ENCODE measurements around the gene IL27RA. TPM values are rescaled to one million over a fixed set of nuclear protein-coding genes. Genes with fewer than 3 reads are reported as not detected.

Gene IL27RA
- total RNA-seq, 2 experiments from 2014 or later: 25.0 to 26.7 TPM

DNA sequence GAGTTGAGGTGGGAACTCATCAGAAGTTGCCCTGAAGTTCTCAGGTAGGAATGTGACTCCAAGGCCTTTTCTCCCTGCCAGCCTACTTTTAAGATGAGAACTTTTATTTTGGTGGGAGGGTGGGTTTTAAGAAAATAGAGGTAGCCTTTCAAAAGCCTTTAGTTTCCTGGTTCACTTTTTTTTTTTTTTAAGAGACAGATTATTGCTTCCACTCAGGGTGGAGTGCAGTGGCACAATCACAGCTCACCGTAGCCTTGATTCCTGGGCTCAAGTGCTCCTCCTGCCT is 51.1 kb downstream of the IL27RA start:
- TF ChIP-seq, protein P1, sequence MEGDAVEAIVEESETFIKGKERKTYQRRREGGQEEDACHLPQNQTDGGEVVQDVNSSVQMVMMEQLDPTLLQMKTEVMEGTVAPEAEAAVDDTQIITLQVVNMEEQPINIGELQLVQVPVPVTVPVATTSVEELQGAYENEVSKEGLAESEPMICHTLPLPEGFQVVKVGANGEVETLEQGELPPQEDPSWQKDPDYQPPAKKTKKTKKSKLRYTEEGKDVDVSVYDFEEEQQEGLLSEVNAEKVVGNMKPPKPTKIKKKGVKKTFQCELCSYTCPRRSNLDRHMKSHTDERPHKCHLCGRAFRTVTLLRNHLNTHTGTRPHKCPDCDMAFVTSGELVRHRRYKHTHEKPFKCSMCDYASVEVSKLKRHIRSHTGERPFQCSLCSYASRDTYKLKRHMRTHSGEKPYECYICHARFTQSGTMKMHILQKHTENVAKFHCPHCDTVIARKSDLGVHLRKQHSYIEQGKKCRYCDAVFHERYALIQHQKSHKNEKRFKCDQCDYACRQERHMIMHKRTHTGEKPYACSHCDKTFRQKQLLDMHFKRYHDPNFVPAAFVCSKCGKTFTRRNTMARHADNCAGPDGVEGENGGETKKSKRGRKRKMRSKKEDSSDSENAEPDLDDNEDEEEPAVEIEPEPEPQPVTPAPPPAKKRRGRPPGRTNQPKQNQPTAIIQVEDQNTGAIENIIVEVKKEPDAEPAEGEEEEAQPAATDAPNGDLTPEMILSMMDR (IDR thresholded peaks at IDR 0.05): no peak

DNA sequence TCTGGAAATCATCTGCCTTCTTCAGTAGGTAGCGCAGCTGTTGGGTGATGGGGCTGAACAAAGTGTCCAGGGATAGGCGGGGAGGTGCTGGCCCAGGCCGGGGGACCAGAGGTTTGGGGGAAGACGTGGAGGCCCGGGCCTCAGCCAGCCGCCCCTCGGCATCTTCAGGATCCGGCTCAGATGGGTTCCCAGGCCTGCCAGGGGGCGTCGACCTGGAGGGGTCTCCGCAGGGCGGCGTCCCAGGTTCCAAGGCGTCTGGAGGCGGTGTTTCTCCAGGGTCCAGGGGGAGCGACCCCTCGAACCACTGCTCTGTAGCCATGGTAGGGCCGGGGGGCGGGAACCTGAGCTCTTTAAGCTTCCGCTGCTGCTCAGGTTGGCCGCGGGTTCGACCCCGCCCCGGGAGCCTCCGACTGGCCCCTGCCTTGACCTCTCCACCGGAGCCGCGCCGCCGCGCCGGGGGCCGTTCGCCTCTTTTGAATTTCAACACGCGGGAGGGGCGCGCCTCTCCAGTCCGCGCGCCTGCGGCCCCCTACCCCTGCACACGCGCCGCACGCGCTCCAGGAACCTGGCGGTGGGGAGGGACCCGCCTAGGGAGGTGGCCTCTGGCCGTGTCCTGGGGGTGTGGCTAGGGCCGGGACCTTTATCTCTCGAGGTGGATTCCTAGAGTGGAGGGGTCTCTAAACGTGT is 53.9 kb downstream of the IL27RA start, which contains the start of gene C19orf67:
Gene C19orf67 (minus strand): TSS at position 475 of the 687 bp plus-strand sequence. CDS start 156 bp downstream, at position 319.
- TF ChIP-seq, protein P1 (IDR thresholded peaks at IDR 0.05): no peak
- CTCF ChIA-PET: no interaction called here
- intact Hi-C loops (cut with DNase I, micrococcal nuclease): loop anchor here in 1 of 2 experiments (10.0 kb wide), 1 partner anchor 609 kb away; the partner anchor contains the start of gene ZNF333
- POLR2A ChIA-PET: no interaction called here
- no peak within 1 kb of the TSS for H3K4me3 ChIP-seq (ENCODE audit: low read length)
- H3K4me1 ChIP-seq (ENCODE audit: insufficient read depth, low read length): peaks cover 28% of the 10 kb centered on the region
- H3K9me3 Mint-ChIP-seq: no peaks in the 10 kb centered on the region
- peak in 1 of 14 experiments; percentile 35 for DNase-seq
- no peaks in the 10 kb centered on the region for H3K27me3 ChIP-seq (ENCODE audit: control insufficient read depth in 1 of 2, insufficient read depth in 2 of 2, low read length in 2 of 2)
- no peak within 1 kb of the TSS for H3K27ac Mint-ChIP-seq
- no peaks in the 10 kb centered on the region for H3K27me3 Mint-ChIP-seq
- H3K27ac ChIP-seq (ENCODE audit: low read depth in 1 of 2, low read length in 2 of 2): no peak within 1 kb of the TSS
- peak within 1 kb of the TSS; percentile 58 for H3K4me3 Mint-ChIP-seq
- peaks cover 17% of the 10 kb centered on the region for H3K36me3 Mint-ChIP-seq (ENCODE audit: low read depth)
- no peaks in the 10 kb centered on the region for H3K9me3 ChIP-seq (ENCODE audit: control insufficient read depth in 1 of 2, insufficient read depth in 1 of 2, low read length in 2 of 2)
- no peak for ATAC-seq (ENCODE audit: poor library complexity)
- H3K36me3 ChIP-seq (ENCODE audit: insufficient read depth, low read length): peaks cover 12% of the 10 kb centered on the region
- peaks cover 19% of the 10 kb centered on the region for H3K4me1 Mint-ChIP-seq (ENCODE audit: low read depth)

More for the DNA sequence above, 51.1 kb downstream of the IL27RA start:
- Histone ChIP-seq H3K36me3 (ENCODE audit: insufficient read depth, low read length) (no peaks in the 10 kb centered on the region), H3K27ac (ENCODE audit: low read depth in 1 of 2, low read length in 2 of 2) (peak overlapping the region in 1 of 2 donors; percentile 72), H3K9me3 (ENCODE audit: control insufficient read depth in 1 of 2, insufficient read depth in 1 of 2, low read length in 2 of 2) (no peaks in the 10 kb centered on the region), H3K27me3 (ENCODE audit: control insufficient read depth in 1 of 2, insufficient read depth in 2 of 2, low read length in 2 of 2) (no peaks in the 10 kb centered on the region), H3K4me3 (ENCODE audit: low read length) (no peak overlapping the region), H3K4me1 (ENCODE audit: insufficient read depth, low read length) (peaks cover 23% of the 10 kb centered on the region)
- ChIA-PET CTCF (interaction anchor here (0.7 to 4.6 kb wide), 5 partner anchors 11 to 932 kb away, joined by 3 to 26 read pairs (median 4); partner anchors contain the start of genes ASF1B, IER2, MISP3 and STX10), POLR2A (interaction anchor here (1.0 to 3.0 kb wide), 4 partner anchors 9 to 54 kb away, joined by 3 to 33 read pairs (median 6); partner anchors contain the start of genes ASF1B and IL27RA)
- peak overlapping the region; percentile 91 for H3K4me3 Mint-ChIP-seq
- DNase-seq (no peak), ATAC-seq (ENCODE audit: poor library complexity) (no peak)
- no peak overlapping the region for H3K27ac Mint-ChIP-seq
- peaks cover 14% of the 10 kb centered on the region for H3K4me1 Mint-ChIP-seq (ENCODE audit: low read depth)
- intact Hi-C loops (cut with DNase I, micrococcal nuclease): loop anchor here in 1 of 2 experiments (2.0 to 10.0 kb wide), 4 partner anchors 35 to 612 kb away; partner anchors contain the start of genes NDUFB7, PRKACA and ZNF333
- H3K27me3 Mint-ChIP-seq: no peaks in the 10 kb centered on the region
- H3K36me3 Mint-ChIP-seq (ENCODE audit: low read depth): no peaks in the 10 kb centered on the region
- H3K9me3 Mint-ChIP-seq: no peaks in the 10 kb centered on the region

DNA sequence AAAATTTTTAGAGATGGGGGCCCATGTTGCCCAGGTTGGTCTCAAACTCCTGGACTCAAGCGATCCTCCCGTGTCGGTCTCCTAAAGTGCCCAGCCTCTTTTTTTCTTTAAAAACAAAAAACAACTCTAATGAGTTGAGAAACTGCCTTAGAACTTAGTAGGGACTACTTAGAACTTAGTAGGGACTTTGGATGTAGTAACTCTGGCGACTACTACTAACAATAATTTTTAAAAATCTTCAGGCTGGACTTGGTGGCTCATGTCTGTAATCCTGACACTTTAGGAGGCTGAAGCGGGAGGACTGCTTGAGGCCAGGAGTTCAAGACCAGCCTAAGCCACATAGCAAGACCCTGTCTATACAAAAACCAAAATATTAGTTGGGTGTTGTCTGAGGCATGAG is 54.5 kb downstream of the IL27RA start:
- Histone ChIP-seq H3K36me3 (ENCODE audit: insufficient read depth, low read length) (peaks cover 12% of the 10 kb centered on the region), H3K27me3 (ENCODE audit: control insufficient read depth in 1 of 2, insufficient read depth in 2 of 2, low read length in 2 of 2) (no peaks in the 10 kb centered on the region), H3K4me1 (ENCODE audit: insufficient read depth, low read length) (peaks cover 22% of the 10 kb centered on the region), H3K27ac (ENCODE audit: low read depth in 1 of 2, low read length in 2 of 2) (no peak overlapping the region), H3K9me3 (ENCODE audit: control insufficient read depth in 1 of 2, insufficient read depth in 1 of 2, low read length in 2 of 2) (no peaks in the 10 kb centered on the region), H3K4me3 (ENCODE audit: low read length) (no peak overlapping the region)
- no peaks in the 10 kb centered on the region for H3K27me3 Mint-ChIP-seq
- H3K36me3 Mint-ChIP-seq (ENCODE audit: low read depth): peaks cover 17% of the 10 kb centered on the region
- no peak overlapping the region for H3K27ac Mint-ChIP-seq
- peaks cover 17% of the 10 kb centered on the region for H3K4me1 Mint-ChIP-seq (ENCODE audit: low read depth)
- ATAC-seq (ENCODE audit: poor library complexity) (no peak), DNase-seq (no peak)
- TF ChIP-seq, protein P1 (IDR thresholded peaks at IDR 0.05): no peak
- POLR2A ChIA-PET: no interaction called here
- H3K4me3 Mint-ChIP-seq: peak overlapping the region; percentile 58
- CTCF ChIA-PET: no interaction called here
- no peaks in the 10 kb centered on the region for H3K9me3 Mint-ChIP-seq
- intact Hi-C loops (cut with DNase I, micrococcal nuclease): loop anchor here in 1 of 2 experiments (10.0 kb wide), 1 partner anchor 609 kb away; the partner anchor contains the start of gene ZNF333
